HepG2 (cell line): Measurements from ENCODE around the gene HIPK4. TPM values are rescaled to one million over a fixed set of nuclear protein-coding genes. Genes with fewer than 3 reads are reported as not detected.
A peak's percentile ranks its signal among the peaks of the same experiment; 100 is the strongest.

ENCODE experiments used
- ATAD3A ChIP-seq: sonication (generic); formaldehyde crosslinking; IDR thresholded peaks from 2 replicates; pipeline ENCODE4 v1.4.0; 2020; ENCODE audit warnings: missing genetic modification reagents
- ATF7-NPFF ChIP-seq: sonication (generic); formaldehyde crosslinking; IDR thresholded peaks from 2 replicates; pipeline ENCODE4 v1.8.1; 2023; ENCODE audit warnings: mild to moderate bottlenecking, low read depth, missing genetic modification reagents, moderate library complexity
- BRCA1 ChIP-seq: sonication (generic); formaldehyde crosslinking; IDR thresholded peaks from 2 replicates; pipeline ENCODE4 v1.4.0; 2020; ENCODE audit warnings: missing genetic modification reagents
- CBX1 ChIP-seq: IDR thresholded peaks from one replicate; pipeline ENCODE4 v1.6.1; 2016; ENCODE audit warnings: antibody characterized with exemption, low read depth
- FOSL2 ChIP-seq: sonication (generic); formaldehyde crosslinking; IDR thresholded peaks from 2 replicates; pipeline ENCODE4 v1.4.0; 2020; ENCODE audit warnings: missing genetic modification reagents
- JARID2 ChIP-seq: sonication (generic); formaldehyde crosslinking; IDR thresholded peaks from 2 replicates; pipeline ENCODE4 v1.8.1; 2023; ENCODE audit warnings: missing genetic modification reagents, inconsistent platforms; ENCODE audit not compliant: insufficient replicate concordance
- JDP2 ChIP-seq: sonication (generic); formaldehyde crosslinking; IDR thresholded peaks from 2 replicates; pipeline ENCODE4 v1.8.1; 2022; ENCODE audit warnings: missing genetic modification reagents, borderline replicate concordance
- KAT8 ChIP-seq: IDR thresholded peaks from 2 replicates; pipeline ENCODE4 v1.6.1; 2016; ENCODE audit warnings: missing genetic modification reagents, missing compliant biosample characterization
- MED1 ChIP-seq: sonication (generic); formaldehyde crosslinking; IDR thresholded peaks from 2 replicates; pipeline ENCODE4 v1.4.0; 2020; ENCODE audit warnings: missing genetic modification reagents
- NFE2 ChIP-seq: sonication (generic); formaldehyde crosslinking; IDR thresholded peaks from 2 replicates; pipeline ENCODE4 v1.4.0; 2020; ENCODE audit warnings: missing genetic modification reagents
- PITX1 ChIP-seq: sonication (generic); formaldehyde crosslinking; IDR thresholded peaks from 2 replicates; pipeline ENCODE4 v1.5.1; 2020; ENCODE audit warnings: mild to moderate bottlenecking, missing genetic modification reagents
- STAG1 ChIP-seq: sonication (generic); formaldehyde crosslinking; IDR thresholded peaks from 2 replicates; pipeline ENCODE4 v1.4.0; 2020; ENCODE audit warnings: missing genetic modification reagents
- ZBTB40 ChIP-seq, 2 experiments: fragments of 450-650 bp in 1 of 2; sonication (generic) in 1 of 2; formaldehyde crosslinking in 1 of 2; IDR thresholded peaks; 2 replicates each; pipeline versions ENCODE4 v1.6.1 to v1.8.0; 2016 to 2022; ENCODE audit warnings: antibody characterized with exemption in 1 of 2, mild to moderate bottlenecking in 1 of 2, missing genetic modification reagents in 1 of 2
- ZFYVE20 ChIP-seq: sonication (generic); formaldehyde crosslinking; IDR thresholded peaks from 2 replicates; pipeline ENCODE4 v1.8.0; 2023; ENCODE audit warnings: low read depth, mild to moderate bottlenecking, moderate library complexity, missing genetic modification reagents, borderline replicate concordance
- ZNF558 ChIP-seq: sonication (generic); formaldehyde crosslinking; IDR thresholded peaks from 2 replicates; pipeline ENCODE4 v1.9.0; 2022; ENCODE audit warnings: mild to moderate bottlenecking, missing genetic modification reagents, borderline replicate concordance
- ZNF660 ChIP-seq: sonication (generic); formaldehyde crosslinking; IDR thresholded peaks from 2 replicates; pipeline ENCODE4 v1.5.1; 2020; ENCODE audit warnings: mild to moderate bottlenecking, low read depth, missing genetic modification reagents, borderline replicate concordance
- polyA plus RNA-seq, 8 experiments: library from polyadenylated mRNA; depleted of rRNA in 3 of 8; stranded (reverse) in 7 of 8; unstranded in 1 of 8; fragments of >200 nt; fragmentation: Illumina TruSeq in 4 of 8; extraction: Trizol in 4 of 8; gene quantifications; 2 replicates each; pipeline versions ENCODE4 v1.2.1 to v1.2.3, GENCODE V29; 2011 to 2016; ENCODE audit warnings: low read depth in 4 of 8, missing spikeins in 1 of 8, mixed read lengths in 1 of 8; ENCODE audit not compliant: insufficient read depth in 1 of 8
- total RNA-seq, 5 experiments: library from RNA; depleted of rRNA; stranded (reverse); fragments of >200 nt; fragmentation: Illumina TruSeq; extraction: Trizol; gene quantifications; 2 replicates each; pipeline ENCODE4 v1.2.3, GENCODE V29; 2016; ENCODE audit warnings: low read depth in 1 of 5
- TF ChIP-seq, protein P1 (sequence below): conservative IDR thresholded peaks from 2 replicates; pipeline ENCODE4 v1.6.1; 2018; ENCODE audit warnings: missing genetic modification reagents
- TF ChIP-seq, protein P2 (sequence below): sonication (generic); formaldehyde crosslinking; IDR thresholded peaks from 2 replicates; pipeline ENCODE4 v1.8.0; 2022; ENCODE audit warnings: low read depth, missing genetic modification reagents

HIPK4 gene
- total and polyA plus RNA-seq, 2 of the 13 experiments (the other 11 are each of a cell fraction or from before 2014, with no cell fraction given), result 0.03 TPM; not detected in 1

DNA sequence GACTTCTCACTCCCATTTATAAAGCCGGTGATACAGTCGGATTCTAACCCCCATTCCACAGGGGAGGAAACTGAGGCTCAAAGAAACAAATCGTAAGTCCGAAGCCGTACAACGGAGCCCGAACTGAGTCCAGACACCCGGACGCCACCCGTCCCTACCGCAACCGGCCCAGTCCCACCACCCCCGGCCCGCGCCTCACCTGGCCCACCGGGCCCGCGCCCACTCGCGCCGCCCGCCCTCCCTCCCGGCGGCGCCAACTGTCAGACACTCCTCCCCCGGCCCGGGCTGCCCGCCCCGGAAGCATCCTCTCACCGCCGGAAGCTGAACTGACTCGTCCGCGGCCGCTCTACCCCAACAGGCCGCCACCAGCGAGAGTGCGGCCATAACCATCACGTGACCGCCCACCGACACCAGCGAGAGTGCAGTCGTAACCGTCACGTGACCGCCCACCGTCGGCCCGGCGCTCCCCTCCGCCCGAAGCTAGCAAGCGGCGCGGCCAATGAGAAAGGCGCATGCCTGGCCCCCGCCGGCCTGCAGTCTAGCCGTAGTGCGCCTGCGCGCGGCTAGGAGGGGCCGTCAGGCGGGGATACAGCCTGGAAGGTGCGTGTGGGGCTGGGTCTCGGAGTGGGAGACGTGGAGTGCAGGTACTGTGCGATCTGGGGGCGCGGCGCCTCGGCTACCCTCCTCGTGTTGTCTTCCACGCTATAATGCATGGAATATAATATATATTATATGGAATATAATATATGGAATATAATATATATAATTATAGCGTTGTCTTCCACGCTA lies 41.7 kb downstream of the HIPK4 start, which contains the start of the genes C19orf47 and PLD3 (continued):
- TF ChIP-seq ZBTB40 (IDR thresholded peaks at IDR 0.05) (no peak), ZBTB40 (CRISPR knock-in tag; IDR thresholded peaks at IDR 0.05) (no peak), MED1 (peak; percentile 67; the same call in 1 of the 2 replicates), NFE2 (no peak), ATF7-NPFF (CRISPR knock-in tag) (peak; percentile 61; the same call in 1 of the 2 replicates), JDP2 (CRISPR knock-in tag) (no peak), BRCA1 (CRISPR knock-in tag) (0 out of 2 replicates have a peak, but pooled peaks have one; percentile 60), KAT8 (CRISPR knock-in tag) (peak; percentile 98), ZFYVE20 (CRISPR knock-in tag) (no peak), ATAD3A (no peak), PITX1 (CRISPR knock-in tag) (0 out of 2 replicates have a peak, but pooled peaks have one; percentile 14), STAG1 (CRISPR knock-in tag) (no peak), ZNF558 (no peak), FOSL2 (CRISPR knock-in tag) (peak; percentile 74), CBX1 (peak; percentile 81), JARID2 (CRISPR knock-in tag) (no peak), ZNF660 (CRISPR knock-in tag) (no peak)
- TF ChIP-seq, protein P1, sequence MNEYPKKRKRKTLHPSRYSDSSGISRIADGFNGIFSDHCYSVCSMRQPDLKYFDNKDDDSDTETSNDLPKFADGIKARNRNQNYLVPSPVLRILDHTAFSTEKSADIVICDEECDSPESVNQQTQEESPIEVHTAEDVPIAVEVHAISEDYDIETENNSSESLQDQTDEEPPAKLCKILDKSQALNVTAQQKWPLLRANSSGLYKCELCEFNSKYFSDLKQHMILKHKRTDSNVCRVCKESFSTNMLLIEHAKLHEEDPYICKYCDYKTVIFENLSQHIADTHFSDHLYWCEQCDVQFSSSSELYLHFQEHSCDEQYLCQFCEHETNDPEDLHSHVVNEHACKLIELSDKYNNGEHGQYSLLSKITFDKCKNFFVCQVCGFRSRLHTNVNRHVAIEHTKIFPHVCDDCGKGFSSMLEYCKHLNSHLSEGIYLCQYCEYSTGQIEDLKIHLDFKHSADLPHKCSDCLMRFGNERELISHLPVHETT (CRISPR knock-in tag), result peak; percentile 97
- TF ChIP-seq, protein P2, sequence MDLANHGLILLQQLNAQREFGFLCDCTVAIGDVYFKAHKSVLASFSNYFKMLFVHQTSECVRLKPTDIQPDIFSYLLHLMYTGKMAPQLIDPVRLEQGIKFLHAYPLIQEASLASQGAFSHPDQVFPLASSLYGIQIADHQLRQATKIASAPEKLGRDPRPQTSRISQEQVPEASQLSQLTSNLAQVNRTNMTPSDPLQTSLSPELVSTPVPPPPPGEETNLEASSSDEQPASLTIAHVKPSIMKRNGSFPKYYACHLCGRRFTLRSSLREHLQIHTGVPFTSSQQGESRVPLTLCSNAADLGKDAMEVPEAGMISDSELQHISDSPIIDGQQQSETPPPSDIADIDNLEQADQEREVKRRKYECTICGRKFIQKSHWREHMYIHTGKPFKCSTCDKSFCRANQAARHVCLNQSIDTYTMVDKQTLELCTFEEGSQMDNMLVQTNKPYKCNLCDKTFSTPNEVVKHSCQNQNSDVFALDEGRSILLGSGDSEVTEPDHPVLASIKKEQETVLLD (CRISPR knock-in tag), result peak; percentile 98
